ENCODE data around the gene CCL4. TPM values are rescaled to one million over a fixed set of nuclear protein-coding genes. Genes with fewer than 3 reads are reported as not detected.

Gene CCL4
- total RNA-seq, 1 donor from 2014 or later = not detected

DNA sequence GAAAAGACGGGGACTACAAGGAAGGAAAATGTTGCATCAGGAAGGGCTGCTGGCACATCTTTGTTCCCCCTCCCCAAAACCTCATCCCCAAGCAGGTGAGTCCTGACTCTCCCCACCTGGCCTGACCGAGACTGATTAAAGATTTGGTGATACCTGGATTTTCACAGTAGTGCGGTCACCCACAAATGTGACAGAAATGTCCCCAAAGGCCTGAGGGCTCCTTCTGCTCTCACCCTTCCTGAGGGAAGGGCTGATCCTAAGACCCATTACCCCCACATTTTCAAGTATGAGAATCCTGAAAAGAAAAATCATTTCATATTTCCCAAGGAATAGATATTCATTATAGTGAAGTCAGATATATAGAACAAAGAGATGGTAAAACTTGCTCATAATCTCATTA lies 44.0 kb downstream of the CCL4 start:
- no peak for ATAC-seq

DNA sequence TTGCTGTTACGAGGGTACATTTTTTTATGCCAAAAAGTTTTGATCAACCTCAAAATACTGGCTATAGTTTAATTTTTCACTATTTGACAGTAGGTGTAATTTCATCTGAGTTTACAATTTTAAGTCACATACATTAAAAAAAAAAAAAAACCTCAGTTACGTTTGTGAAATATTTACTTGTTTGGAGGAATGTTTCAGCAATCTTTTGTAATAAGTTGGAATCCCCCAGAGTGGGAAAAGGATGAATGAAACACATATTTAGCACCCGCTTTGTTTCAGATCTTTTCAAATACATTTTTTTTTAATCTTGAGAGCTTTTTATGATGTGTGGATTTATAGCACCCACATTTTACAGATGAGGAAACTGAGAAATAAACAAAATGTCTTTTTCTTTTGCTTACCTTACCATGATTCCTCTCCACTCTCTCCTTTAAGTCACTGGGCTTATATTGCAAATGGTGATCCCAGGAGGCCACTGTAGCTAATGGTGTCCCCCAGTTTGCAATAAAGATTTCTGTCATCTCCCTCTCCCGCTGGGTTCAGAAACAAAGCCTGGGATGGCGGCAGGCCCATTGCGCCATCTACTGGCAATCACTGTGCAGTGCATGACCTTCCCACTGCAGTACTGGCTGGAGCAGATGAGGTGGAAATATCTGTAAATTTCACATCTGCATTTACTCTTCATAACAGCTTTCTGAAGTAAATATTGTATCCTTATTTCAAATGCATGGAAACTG lies 45.1 kb downstream of the CCL4 start:
- peak; percentile 84 for ATAC-seq

- no peak for ATAC-seq
Observed at GRCh38 chr17:36149296-36149820, 45.7 kb downstream of the CCL4 start.

DNA sequence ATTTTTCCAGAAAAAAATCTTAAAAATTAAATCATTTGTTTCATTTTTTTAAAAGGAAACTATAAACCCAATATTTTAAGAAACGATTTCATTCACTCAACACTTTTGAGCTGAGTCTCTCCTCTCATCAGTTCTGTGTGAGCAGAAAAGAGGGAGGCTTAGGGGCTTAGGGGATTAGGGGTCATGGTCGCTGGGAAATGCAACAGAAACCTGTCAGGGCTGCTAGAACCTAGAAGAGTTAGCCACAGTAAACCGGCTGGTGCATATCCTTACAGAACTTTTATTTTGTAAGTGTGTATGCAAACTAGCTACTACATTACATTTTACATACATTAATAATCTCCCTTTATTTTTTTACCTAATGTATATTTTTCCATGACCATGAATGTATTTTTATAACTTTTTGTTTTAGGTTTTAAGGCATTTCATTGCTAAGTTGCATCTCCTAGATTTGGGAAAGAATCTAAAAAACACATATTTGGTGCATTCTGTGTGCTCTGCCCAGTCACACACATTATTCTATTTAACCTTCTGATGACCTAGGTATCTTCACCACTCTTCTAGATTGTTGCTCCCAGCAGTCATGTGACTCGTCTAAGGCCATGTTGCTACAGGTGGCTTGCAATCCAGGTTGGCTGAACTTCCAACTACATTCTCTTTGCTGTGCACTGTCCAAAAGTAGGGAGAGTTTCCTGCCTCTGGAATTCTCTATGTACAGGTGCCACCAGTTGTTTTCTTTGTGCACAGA lies 48.4 kb downstream of the CCL4 start:
- ATAC-seq = no peak

GRCh38 chr17:36152639-36153120 lies 49.1 kb downstream of the CCL4 start:
- no peak for ATAC-seq

- no peak for ATAC-seq
Observed at GRCh38 chr17:36153895-36154610, 50.4 kb downstream of the CCL4 start.

Other genes with a start within 250 kb of the CCL4 start
- gene HEATR9, start 234.9 kb upstream of the CCL4 start, total RNA-seq = not detected
- gene CCL5, start 223.5 kb upstream of the CCL4 start, total RNA-seq = 0.56 TPM
- 1.1 TPM for gene RDM1, start 173.1 kb upstream of the CCL4 start, total RNA-seq
- not detected for gene LYZL6, start 160.1 kb upstream of the CCL4 start, total RNA-seq
- gene CCL16, start 122.3 kb upstream of the CCL4 start, total RNA-seq = not detected
- gene CCL14, start 117.1 kb upstream of the CCL4 start, total RNA-seq = 10.4 TPM
- gene CCL15, start 102.3 kb upstream of the CCL4 start, total RNA-seq = 0.68 TPM
- 0.92 TPM for gene CCL23, start 85.9 kb upstream of the CCL4 start, total RNA-seq
- 0.44 TPM for gene CCL18, start 39.6 kb upstream of the CCL4 start, total RNA-seq
- gene CCL3, start 13.7 kb upstream of the CCL4 start, total RNA-seq = not detected
- gene TBC1D3B, start 72.8 kb downstream of the CCL4 start, total RNA-seq = 7.2 TPM
- gene CCL3L1, start 92.9 kb downstream of the CCL4 start, total RNA-seq = not detected
- not detected for gene CCL4L2, start 107.2 kb downstream of the CCL4 start, total RNA-seq
- gene TBC1D3I, start 160.7 kb downstream of the CCL4 start, total RNA-seq = 0.68 TPM
- gene TBC1D3G, start 220.1 kb downstream of the CCL4 start, total RNA-seq = not detected

Data from esophagus mucosa (tissue), 1 donor.